Measurements from ENCODE around the gene YLPM1.
"Not testable (repeated sequence)": the region's sequence is repeated elsewhere in the genome, so short reads cannot be mapped to it uniquely, and the experiment has no call there.

Gene YLPM1, protein sequence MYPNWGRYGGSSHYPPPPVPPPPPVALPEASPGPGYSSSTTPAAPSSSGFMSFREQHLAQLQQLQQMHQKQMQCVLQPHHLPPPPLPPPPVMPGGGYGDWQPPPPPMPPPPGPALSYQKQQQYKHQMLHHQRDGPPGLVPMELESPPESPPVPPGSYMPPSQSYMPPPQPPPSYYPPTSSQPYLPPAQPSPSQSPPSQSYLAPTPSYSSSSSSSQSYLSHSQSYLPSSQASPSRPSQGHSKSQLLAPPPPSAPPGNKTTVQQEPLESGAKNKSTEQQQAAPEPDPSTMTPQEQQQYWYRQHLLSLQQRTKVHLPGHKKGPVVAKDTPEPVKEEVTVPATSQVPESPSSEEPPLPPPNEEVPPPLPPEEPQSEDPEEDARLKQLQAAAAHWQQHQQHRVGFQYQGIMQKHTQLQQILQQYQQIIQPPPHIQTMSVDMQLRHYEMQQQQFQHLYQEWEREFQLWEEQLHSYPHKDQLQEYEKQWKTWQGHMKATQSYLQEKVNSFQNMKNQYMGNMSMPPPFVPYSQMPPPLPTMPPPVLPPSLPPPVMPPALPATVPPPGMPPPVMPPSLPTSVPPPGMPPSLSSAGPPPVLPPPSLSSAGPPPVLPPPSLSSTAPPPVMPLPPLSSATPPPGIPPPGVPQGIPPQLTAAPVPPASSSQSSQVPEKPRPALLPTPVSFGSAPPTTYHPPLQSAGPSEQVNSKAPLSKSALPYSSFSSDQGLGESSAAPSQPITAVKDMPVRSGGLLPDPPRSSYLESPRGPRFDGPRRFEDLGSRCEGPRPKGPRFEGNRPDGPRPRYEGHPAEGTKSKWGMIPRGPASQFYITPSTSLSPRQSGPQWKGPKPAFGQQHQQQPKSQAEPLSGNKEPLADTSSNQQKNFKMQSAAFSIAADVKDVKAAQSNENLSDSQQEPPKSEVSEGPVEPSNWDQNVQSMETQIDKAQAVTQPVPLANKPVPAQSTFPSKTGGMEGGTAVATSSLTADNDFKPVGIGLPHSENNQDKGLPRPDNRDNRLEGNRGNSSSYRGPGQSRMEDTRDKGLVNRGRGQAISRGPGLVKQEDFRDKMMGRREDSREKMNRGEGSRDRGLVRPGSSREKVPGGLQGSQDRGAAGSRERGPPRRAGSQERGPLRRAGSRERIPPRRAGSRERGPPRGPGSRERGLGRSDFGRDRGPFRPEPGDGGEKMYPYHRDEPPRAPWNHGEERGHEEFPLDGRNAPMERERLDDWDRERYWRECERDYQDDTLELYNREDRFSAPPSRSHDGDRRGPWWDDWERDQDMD (N-terminal part only)

DNA sequence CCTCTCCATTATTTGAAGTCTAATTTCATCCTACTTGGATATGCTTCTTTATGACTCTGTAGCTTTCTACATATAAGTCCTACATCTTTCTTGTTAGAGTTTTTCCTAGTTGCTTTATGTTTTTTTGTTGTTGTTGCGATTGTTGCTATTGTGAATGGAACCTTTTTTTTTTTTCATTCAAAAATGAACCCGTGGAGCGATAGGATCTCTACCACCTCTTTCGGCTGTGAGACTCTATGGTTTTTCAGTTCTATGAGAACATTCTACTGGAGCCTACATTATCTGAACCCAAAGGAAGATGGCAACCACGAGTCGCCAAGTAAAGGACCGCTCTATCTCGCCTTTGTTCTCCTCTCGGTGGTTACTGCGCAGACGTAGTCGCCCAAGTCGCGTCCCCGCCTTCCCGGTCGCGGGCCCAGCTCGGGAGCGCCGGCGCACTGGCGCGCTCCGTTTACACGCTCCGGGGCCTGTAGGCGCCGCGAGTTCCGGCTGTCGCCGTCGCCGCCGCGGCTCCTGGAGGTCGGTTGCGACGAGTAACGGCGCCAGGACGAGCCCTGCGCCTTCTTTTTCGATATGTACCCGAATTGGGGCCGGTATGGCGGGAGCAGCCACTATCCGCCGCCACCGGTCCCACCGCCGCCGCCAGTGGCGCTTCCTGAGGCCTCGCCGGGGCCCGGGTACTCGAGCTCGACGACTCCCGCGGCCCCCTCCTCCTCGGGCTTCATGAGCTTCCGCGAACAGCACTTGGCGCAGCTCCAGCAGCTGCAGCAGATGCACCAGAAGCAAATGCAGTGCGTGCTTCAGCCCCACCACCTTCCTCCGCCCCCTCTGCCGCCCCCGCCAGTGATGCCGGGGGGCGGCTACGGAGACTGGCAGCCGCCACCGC lies at the start of gene YLPM1:
Gene YLPM1, plus strand, starts transcription at position 400 of the 886 bp plus-strand sequence. Its CDS starts 174 bp downstream, at position 574.
- peak; percentile 81 to 86 for DNase-seq (ENCODE audit: low read depth in 1 of 2, low spot score in 1 of 2)

DNA sequence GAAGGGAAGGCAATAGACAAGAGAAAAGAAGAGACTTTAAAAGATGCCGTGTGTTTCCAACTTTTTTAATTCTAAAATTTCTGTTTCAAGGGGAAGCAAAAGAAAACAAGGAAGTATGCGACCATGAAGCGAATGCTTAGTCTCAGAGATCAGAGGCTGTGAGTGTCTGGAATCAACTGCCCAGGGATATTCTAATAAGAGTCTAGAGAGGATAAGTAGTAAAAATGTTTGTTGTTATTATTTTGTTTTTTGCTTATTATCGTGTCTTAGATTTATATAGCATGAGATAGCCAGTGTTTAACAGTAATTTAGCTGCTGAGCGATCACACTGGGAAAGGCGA lies 49.8 kb upstream of the YLPM1 start:
- no peak for DNase-seq (ENCODE audit: low read depth in 1 of 2, low spot score in 1 of 2)

DNA sequence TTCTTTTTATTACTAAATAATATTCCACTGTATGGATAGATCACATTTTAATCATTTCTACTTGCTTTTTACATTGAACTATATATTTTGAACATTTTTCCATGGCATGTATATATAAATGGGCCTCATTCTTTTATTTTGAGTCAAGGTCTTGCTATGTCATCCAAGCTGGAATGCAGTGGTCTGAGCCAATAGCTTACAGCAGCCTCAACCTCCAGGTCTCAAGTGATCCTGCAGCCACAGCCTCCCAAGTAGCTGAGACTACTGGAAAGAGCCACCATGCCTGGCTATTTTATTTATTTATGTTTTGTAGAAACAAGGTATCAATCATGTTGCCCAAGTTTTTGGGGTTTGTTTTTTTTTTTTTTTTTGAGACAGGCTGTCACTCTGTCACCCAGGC lies 42.6 kb upstream of the YLPM1 start:
- DNase-seq (ENCODE audit: low read depth in 1 of 2, low spot score in 1 of 2) = no peak

DNA sequence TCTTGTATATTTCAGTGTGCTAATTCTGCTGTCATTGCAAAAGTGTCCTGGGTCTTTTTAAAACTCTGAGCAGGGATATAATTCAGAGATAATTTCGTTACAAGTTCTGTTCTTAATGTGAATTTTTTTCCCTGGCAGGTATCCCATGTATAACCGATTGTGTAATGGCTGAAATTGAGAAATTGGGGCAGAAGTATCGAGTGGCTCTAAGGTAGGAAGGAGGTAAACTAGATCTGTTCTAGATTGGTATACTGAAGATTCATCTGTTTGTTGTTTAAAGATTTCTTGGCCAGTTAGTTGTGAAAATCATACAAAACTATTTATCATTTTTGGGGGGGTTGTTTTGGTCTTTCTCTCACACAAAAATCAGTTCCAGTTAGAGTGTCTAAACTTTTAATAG lies 40.0 kb upstream of the YLPM1 start:
- DNase-seq (ENCODE audit: low read depth in 1 of 2, low spot score in 1 of 2) = no peak

DNA sequence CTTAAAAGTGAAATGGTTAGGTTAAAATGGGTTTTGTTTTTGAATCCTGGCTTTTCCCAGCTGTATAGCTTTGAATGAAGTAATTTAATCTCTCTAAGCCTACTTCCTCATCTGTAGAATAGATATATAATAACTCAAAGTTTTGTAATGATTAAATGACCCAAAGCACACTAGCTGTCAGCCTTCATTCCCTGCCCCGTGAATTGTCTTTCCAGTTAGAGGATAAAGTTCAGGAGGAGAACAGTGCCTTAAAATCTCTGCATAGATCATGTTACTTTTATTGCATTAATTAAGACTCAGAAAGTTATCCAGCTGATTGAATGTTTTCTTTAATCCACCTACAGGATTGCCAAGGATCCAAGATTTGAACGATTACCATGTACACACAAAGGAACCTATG lies 30.7 kb upstream of the YLPM1 start:
- DNase-seq (ENCODE audit: low read depth in 1 of 2, low spot score in 1 of 2) = no peak

- DNase-seq (ENCODE audit: low read depth in 1 of 2, low spot score in 1 of 2) = no peak
Observed at GRCh38 chr14:74733221-74733620, 29.9 kb upstream of the YLPM1 start.

- DNase-seq (ENCODE audit: low read depth in 1 of 2, low spot score in 1 of 2) = no peak
Observed at GRCh38 chr14:74735125-74735524, 28.0 kb upstream of the YLPM1 start.

- DNase-seq (ENCODE audit: low read depth in 1 of 2, low spot score in 1 of 2) = no peak
Observed at GRCh38 chr14:74737753-74738325, 25.3 kb upstream of the YLPM1 start.

GRCh38 chr14:74739293-74740030 lies 23.7 kb upstream of the YLPM1 start:
- DNase-seq (ENCODE audit: low read depth in 1 of 2, low spot score in 1 of 2) = no peak

DNA sequence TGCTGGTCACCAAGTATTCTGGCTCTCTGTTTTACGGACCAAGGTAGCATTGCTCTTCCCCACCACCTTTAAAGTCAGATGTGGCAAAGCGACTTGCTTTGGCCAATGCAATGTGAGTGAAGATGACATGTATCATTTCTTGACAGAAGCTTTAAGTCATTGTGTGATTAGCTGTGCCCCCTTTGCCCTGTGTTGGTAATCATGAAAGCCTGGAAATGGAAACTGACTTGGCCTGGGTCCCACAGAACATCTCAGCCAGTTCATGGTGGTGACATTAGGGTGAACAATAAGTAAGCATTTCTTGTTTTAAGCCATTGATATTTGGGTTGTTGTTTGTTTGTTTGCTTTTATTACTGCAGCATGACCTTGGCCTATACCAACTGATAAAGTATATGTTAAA lies 15.9 kb upstream of the YLPM1 start:
- no peak for DNase-seq (ENCODE audit: low read depth in 1 of 2, low spot score in 1 of 2)

DNA sequence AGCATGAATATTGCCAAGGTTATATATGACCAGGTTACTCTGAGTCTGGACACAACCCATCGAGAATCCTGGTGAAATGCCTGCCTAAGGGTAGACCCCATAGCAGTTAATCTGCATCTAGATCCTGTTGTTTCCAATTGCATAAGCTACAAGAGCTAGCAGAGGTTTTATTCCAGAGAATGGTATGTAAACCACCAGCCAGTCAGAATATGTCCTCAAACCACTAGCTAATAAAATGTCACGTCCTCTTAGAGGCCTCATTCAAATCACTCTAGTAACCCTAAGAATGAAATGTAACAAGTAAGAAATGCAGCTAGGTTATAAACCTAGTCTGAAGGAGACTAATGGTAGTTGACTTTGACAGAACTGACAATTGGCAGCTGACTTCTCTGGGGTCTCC lies 9.0 kb upstream of the YLPM1 start:
- DNase-seq (ENCODE audit: low read depth in 1 of 2, low spot score in 1 of 2) = no peak

GRCh38 chr14:74754899-74755298 lies 8.2 kb upstream of the YLPM1 start:
- no peak for DNase-seq (ENCODE audit: low read depth in 1 of 2, low spot score in 1 of 2)

- DNase-seq (ENCODE audit: low read depth in 1 of 2, low spot score in 1 of 2) = no peak
Observed at GRCh38 chr14:74756326-74756725, 6.8 kb upstream of the YLPM1 start.

DNA sequence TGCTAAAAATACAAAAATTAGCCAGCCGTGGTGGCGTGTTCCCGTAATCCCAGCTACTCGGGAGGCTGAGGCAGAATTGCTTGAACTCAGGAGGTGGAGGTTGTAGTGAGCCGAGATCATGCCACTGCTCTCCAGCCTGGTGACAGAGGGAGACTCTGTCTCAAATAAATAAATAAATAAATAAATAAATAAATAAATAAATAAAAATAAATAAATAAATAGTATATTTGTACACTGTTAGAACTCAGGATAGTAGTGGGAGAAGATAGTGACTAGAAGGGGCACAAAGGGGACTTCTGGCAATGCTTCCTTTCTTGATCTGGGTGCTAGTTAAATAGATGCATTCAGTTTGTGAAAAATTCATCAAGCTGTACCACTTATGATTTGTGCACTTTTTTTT lies 4.6 kb upstream of the YLPM1 start:
- not testable (repeated sequence) for DNase-seq (ENCODE audit: low read depth in 1 of 2, low spot score in 1 of 2)

GRCh38 chr14:74763803-74764531 lies 851 bp downstream of the YLPM1 start:
- no peak for DNase-seq (ENCODE audit: low read depth in 1 of 2, low spot score in 1 of 2)

GRCh38 chr14:74765721-74766120 lies 2.6 kb downstream of the YLPM1 start:
- no peak for DNase-seq (ENCODE audit: low read depth in 1 of 2, low spot score in 1 of 2)

GRCh38 chr14:74771399-74771798 lies 8.3 kb downstream of the YLPM1 start:
- no peak for DNase-seq (ENCODE audit: low read depth in 1 of 2, low spot score in 1 of 2)

DNA sequence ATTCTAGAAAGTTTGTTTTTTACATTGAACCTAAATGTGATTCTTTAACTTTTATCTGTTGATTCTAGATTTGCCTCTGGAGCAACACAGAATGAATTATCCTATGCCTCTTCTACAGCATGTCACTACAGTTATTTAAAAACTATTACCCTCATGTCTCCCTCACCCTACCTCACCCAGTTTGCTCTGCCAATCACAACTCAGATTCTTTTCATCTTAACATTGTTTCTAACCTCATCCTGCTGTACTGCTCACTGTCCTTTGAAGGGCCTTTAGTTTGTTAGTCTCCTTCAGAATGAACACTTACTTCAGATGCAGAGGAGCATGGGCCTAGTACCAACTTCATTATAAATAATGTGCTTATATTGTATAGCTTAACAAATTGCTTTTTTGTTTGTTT lies 21.5 kb downstream of the YLPM1 start:
- DNase-seq (ENCODE audit: low read depth in 1 of 2, low spot score in 1 of 2) = no peak
